GM21619 (cell line): ENCODE results near the gene DICER1.

Experiments used
- ATAC-seq: cut with Tn5 transposase; IDR thresholded peaks from one replicate; pipeline ENCODE4 v1.9.1; 2021; ENCODE audit not compliant: unreplicated experiment

Gene DICER1

DNA sequence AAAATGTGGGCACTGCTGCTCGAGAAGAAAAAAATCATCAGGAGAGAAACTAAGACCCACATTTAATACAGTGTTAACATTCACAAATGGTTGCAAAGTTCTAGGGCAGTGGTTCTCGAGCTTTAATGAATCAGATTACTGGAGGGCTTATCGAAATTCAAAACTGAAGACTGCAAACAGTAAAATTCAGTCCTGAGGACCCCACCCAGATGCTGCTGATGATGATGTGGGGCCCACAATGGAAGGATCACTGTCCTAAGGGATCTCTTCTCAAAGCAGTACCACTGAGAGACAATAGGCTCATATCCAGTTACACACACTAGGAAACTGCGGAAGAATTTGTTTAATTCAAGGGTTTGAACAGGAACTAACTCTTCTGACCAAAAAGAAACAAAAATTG is 31.4 kb downstream of the DICER1 start:
- ATAC-seq = no peak

DNA sequence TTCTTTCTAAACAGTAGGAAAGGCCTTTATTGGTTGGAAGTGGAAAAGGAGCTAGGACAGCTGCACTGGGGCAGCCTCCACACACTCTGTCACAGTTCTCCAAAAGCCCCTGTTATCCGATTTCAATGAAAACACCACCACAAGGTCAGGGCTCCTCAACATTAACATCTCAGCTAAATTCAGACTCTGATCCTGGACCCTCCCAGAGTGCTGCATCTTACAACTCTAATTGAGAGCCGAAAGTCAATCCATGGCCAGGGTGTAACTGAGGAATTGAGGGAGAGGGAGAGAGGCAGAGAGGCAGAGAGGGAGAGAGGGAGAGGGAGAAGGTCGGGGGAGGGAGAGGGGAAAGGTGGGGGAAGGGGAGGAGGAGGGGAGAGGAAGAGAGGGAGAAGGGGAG is 32.1 kb downstream of the DICER1 start:
- no peak for ATAC-seq

DNA sequence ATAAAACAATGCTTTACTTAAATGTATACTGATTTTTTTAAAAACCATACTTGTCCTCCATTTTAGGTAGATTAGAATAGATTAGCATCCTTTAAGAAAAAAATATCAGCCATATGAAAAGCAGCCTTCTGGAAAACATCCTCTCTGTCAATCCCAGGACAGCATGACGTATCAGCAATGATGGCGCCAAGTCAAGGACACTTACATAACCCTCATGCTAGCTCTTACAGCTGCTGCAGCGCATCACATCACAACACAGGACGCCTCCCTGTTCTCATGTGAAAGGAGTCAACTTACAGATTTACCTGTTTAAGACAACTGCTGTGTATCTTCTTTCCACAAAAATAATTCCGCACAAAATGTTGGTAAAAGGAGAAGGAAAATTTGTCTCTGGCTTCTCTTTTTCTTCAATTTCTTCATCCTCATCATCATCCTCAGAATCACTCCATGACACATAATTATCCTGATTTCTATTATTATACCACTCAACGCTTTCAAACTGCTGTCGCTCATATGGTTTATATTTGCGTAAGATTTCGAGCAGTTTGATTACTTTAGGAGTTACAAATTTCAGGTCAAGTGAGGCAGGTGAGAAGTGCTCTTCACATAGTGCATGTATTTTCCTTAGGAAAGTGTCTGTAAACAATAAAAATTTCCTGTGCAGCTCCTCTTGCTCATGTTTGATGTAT is 33.3 kb downstream of the DICER1 start:
- no peak for ATAC-seq

DNA sequence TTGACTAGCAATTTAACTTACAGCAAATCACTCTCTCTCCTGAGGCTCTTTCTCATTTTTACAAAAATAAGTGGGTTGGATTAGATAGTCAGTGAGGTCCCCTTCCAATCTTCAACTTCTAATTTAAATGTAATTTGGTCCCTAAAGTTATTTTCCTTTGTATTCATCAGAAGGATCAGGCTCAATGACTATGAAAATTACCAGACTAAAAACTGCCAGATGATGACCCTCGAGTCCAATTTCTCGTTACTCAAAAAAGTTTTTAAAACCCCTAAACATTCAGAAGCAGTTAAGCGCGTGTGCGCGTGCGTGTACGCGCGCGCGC is 34.7 kb downstream of the DICER1 start:
- ATAC-seq = no peak

DNA sequence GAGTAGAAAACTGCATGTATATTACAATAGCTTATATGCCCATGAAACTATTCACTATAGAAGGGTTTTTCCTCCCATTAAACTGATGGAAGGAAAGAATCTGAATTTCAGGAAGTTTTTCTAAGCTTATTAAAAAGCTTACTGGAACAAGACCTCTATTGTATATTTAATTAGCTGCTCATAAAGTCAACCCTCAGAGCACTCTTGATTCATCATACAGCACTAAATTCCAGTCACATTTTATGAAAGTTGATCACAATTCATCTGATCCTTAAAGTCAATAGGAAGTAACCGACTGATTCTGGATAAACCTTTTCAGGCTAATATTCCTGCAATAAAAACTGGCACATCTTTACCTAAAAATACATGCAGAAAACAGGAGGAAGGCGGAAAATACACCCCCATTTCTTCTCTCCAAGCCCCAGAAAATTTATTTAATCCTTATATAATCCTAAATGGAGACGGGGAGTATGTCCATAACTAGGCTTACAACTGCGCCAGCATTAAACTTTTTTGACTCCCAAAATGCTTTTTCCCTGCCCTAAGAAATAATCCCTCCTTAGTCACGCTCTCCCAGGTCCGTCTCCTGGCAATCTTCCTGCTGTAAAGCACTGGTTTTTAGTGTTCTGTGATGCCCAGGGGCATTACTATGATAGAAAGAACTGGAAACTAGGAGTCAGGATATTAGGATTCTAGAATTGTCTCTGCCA is 35.3 kb downstream of the DICER1 start:
- ATAC-seq = no peak

DNA sequence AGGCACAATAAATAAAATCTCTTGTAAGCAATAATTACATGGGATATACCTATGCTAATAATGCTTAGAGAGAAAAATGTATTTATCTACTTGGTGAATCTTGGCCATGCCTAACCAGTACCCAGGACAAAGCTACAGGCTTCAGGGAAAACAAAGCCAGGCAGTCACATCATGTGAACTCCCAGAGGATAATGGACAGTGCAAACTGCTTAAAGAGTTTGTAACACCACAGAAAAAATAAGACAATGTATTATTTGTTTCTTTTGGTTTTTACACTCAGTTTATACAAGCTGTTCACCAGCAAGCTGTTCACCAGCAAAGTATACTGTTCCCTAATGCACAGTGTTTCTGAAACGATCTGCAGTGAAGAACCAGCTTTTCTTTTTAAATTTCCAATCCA is 38.0 kb downstream of the DICER1 start:
- ATAC-seq = no peak

DNA sequence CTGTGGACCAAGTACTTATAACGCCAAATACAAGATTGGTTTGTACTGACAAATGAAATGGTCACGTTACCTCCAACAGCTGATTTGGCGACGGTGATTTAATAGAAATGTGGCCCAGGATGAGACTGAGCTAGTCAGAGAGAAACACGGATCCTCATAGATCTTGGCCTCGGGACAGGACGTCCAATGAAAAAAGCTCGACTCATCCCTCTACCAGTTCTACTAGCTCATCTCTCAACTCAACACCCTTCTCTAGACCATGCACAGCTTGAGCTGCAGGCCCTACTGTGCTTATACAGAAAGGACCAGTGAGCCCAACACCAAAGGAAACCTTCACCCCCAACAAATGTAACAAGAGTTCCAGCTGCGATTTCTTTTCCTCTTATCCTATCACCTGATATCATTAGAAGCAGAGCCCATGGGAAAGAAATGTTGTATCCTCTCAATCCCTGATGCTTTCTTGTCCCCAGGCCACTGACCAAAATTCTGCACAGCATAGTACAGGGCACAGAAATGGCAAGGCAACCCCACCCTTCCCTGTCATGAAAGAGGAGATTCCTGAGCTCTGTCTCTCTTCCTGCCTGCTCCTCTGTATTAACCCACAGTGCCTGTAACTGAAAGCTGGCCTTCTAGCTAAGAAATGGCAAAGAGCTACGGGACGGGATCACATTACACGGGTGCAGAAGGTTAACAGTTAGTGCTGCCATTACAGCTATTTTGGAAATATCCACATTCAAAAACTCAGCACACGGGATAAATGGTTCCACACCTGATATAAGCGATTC is 39.2 kb downstream of the DICER1 start:
- no peak for ATAC-seq

DNA sequence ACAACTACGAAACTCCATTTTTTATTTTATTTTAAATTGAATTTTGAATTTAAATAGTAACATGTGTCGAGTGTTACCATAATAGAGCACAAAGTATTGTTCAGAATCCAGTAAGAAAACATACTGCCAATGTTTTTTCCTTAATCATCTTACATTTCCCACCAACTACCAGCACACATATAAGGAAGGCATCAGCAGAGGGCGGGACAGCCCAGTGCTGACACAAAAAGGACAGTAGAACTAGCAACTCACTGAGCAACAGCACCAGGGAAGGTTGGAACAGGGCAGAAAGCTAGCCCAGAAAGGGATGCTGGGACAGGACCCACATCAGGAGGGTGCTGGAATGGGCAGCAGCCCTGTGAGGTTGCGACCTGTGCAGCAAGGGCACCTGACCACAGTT is 43.9 kb downstream of the DICER1 start:
- no peak for ATAC-seq

DNA sequence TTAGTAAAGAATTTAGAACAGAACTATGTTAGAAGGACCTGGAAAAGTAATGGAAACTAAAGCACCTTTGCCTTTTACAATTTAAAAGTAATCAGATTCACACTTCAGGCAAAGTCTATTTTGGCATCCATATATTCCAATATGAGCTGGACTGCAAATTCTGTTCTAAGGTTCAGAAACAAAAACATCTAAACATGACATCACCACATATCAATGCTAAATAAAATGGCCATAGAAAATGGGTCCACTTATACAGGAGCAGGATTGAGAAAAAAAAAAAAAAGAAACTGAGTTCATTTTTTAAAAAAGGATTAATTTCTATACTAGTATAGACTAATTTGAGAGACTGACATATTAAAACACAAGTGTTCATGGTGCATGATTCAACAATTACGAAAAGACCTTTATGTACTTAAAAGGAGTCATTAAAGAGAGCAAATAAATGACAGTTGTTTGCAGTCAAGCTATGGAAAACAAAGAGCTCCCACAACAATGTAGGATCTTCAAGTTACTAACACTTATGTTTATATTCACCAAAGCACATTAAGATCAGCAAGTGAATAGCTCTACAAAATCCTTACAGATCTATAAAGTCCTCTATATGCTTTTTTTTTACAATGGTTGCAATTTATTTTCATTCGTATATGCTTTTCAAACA is 45.7 kb downstream of the DICER1 start:
- no peak for ATAC-seq

DNA sequence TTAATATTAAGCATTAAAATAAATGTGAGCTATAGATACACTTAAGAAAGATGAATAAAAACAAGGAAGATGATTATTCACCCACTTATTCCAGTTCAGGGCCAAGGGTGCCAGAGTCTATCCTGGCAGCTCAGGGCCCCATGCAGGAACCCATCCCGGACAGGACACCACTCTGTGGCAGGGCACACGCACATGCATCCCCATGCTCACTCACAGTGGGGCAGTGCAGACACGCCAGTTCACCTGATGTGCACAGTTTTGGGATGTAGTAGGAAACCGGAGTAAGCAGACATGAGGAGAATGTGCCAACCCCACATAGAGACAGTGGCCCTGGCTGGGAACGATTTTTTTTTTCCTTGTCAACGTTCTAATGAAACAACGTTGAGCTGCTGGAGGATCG is 47.2 kb downstream of the DICER1 start:
- no peak for ATAC-seq

DNA sequence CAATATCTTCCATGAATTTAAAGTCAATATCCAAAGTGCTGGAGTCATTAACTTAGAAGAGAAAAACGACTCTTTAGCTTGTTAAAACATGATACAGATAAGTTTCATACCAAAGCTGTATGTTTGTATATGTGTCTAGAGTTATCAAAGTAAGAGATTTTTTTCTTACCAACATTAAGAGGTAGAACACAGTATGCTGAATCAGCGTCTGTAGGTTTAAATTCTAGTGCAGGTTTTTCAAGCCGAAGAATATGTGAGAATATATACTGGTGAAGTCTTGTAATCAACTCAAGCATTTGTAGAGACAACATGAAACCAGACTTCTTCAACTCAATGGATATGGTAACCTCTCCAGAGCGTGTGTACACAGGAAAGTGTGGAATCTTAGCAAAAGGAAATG is 49.6 kb downstream of the DICER1 start:
- ATAC-seq = no peak

DNA sequence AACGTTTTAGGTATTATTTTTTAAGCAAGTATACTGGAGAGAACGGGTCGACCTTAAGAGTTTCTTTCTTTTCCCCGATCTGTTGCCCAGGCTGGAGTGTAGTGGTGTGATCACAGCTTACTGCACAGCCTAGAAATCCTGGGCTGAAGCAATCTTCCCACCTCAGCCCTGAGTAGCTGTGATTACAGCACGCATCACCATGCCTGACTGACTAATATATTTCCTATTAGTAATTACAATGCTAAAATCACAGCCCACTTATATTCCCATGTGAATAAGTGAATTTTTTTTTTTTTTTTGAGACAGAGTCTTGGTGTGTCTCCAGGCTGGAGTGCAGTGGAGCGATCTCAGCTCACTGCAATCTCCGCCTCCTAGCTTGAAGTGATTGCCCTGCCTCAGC is 50.4 kb downstream of the DICER1 start:
- no peak for ATAC-seq

DNA sequence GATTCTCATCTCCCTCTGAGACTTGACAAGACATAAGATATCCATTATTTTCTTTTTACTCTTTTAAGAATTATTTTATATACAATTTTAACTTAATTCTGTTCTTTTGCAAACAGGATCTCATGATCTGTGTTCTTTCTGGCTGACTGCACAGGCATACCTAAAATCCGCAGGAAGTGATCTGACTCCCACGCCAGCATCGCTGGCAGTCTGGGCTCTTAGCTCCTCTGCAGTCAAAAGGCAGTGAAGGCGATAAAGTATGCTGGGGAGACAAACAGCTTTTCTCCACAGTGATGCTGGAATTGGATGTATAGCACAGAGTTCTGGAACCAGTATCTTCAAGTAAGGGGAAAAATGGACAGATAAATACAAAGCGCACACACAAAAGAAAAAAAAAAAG is 52.4 kb downstream of the DICER1 start:
- no peak for ATAC-seq

DNA sequence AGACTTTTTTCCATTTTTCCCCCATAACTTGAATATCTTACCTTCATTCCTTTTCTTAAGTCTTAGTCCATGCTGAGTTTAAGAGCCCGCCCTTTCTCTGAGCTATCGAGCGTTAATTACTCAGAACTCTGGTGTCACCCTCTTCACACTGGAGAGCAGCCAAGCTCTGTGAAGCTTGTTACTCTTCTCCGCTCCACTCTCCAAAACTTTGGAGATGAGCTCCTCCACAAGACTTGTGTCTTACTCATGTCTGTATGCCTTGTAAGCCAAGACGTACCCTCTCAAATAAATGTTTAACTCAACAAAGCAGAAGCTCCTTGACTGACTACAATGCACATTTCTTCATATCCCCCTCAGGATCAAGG is 54.7 kb downstream of the DICER1 start:
- ATAC-seq = no peak

DNA sequence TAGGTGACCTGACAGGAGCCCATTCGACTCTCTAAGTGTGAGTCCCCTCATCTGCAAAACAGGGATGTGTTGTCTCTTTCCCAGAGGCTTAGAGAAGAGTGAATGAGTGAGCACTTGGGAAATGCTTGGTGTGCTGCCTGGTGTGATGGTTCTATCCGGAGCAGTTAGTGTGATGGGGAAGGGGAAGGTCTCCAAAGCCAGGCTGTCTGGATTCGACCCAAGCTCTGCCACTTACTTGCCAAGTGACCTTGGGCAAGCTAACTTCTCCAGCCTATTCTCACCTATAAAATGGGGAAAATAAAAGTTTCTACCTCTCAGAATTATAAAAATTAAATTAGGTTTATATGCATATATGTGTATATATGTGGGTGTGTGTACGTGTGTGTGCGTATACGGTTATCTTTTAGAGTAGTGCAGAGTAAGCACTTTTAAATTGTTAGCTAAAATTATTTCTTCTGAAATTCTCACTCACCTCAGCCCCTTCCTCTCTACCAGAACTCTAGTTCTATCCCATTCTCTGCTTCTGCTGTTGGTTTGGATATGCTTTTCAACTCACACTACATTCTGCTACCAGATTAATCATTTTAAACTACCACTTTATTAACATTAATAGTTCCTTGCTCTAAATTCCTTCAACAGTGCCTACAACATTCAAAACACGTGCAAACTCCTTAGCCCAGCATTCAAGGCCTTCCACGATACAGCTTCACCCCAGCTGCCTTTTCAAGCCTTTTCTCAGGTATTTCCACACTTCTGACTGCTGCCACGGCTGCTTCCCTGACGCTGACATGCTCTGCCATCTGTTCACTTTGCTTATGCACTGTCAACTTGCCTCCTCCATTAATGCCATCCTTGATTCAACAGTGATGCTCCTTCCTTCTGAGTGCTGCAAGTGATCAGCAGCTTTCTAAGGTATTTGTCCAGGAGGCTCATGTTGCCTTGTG is 55.3 kb downstream of the DICER1 start:
- no peak for ATAC-seq

DNA sequence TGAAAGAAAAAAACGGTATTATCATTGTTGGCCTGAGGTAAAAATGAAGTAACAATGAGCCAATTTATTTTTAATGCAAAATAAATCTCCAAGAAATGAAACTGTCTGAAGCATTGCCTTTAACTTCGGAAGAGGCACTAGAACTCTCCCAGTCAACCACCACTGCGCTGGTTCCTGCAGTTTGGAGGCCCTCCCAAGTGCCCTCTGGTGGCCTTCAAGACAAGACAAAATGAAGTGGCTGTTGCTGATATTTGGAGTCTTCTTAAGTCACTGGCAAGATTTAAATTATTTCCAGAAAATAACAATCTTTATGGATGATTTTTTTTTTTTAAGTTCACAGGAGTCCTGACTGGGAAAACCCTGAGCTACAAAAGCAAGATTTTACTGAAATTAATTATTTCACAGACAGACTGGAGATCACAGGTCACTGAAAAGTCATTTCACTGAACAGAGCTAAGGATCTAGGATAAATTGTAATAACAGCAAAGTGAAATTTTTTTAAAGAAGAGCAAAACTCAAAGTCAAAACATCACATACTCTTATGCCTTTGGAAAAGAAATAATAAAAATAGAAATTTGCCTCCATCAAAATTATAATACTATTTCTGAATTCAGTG is 58.2 kb downstream of the DICER1 start:
- no peak for ATAC-seq

DNA sequence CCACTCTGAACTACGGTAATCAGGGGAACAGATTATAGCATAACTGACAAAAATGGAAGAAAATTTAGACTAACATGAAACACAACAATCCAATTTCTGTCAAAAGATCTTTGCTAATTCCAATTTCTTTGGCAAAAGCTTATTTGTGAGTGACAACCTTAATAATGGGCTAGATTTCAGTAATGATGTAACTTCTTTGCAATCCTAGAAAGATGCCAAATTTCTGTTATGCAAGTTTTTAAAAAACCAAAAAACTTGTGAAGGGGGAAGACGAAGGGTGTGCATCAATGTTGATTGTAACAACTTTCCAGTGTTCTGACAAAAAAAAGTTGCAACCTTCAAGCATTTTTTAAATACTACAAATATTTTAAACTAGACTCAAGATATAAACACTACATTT is 59.9 kb downstream of the DICER1 start:
- ATAC-seq = no peak

DNA sequence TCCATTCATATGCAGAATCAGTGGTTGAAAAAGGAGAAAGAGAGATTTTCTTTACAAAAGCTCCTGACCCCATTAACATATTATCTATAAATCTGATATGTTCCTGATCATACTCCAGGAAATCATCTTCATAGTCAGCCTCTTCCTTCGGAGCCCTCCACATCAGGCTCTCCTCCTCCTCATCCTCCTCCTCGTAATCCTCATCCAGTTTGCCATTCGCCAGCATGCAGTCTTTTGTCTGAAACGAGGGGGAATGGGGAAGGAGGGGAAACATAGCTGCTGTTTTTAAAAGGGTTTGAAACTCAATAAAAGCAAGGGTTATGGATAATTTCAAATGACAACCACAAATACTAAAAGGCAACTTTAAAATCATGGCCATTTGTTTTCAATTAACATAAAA is 60.9 kb downstream of the DICER1 start:
- no peak for ATAC-seq

DNA sequence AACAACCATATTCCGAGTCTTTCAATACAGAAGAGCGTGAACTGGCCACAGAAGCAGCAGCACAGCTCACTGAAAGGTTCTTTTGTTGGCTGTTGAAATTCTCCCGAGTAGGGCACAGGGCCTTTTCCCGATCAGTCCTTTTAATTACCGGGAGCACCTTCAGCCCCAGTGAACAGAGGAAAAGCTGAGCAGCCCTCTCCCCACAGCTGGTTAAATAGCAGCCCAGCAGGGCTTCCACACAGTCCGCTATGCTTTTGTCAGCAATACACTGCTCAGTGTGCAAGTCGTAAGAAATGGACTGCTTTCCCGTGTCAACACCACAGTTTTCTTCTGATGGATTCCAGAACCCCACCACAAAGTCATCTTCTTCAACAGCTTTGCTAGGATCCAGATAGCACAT is 61.3 kb downstream of the DICER1 start:
- no peak for ATAC-seq

DNA sequence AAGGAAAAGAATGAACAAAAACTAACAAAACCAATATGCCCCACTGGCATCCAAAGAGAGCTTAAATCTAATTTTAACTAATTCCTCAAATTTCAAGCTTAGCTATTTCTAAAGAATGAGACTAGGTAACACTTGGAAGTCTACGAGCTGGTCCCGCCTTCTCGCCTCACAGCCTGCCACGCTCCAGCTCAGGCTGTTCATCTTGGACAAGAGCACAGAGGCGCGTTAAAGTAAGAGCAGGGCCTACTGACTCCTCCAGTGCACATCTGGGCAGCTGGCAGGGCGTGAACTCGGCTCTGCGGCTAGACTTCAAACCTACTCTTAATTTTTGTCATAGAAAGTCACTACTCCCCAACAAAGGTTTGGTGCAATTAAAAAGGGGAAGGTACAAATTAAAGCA is 64.6 kb downstream of the DICER1 start:
- no peak for ATAC-seq
